ENCODE results near the gene CHMP4A. TPM values are rescaled to one million over a fixed set of nuclear protein-coding genes. Genes with fewer than 3 reads are reported as not detected.

CHMP4A gene
- total and polyA plus RNA-seq, 3 donors from 2014 or later: 52.9 to 111 (median 56.3) TPM

DNA sequence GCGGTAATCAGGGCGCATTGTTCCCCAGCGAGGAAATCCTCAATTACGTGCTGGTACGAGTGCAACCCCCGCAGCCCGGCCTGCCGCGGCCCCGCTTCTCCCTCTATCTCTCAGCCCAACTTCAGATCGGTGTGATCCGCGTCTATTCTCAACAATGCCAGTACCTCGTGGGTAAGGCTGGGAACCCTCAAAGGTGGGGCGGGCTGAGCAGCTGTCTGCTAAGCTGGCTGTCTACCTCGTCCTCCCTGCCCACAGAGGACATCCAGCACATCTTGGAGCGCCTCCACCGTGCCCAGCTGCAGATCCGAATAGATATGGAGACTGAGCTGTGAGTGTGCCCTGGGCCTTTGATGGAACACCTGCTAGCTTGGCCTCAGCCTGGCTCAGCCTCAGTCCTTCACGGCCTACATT lies 40.4 kb downstream of the CHMP4A start:
- Histone ChIP-seq H3K36me3 (ENCODE audit: low read depth, missing control alignments) (no peaks in the 10 kb centered on the region), H3K27me3 (no peaks in the 10 kb centered on the region), H3K9me3 (no peaks in the 10 kb centered on the region), H3K4me1 (no peaks in the 10 kb centered on the region), H3K27ac (no peak overlapping the region), H3K4me3 (peak overlapping the region in 1 of 2 donors; percentile 50)
- TF ChIP-seq POLR2A (IDR thresholded peaks at IDR 0.05): no peak
- TF ChIP-seq, protein P1, sequence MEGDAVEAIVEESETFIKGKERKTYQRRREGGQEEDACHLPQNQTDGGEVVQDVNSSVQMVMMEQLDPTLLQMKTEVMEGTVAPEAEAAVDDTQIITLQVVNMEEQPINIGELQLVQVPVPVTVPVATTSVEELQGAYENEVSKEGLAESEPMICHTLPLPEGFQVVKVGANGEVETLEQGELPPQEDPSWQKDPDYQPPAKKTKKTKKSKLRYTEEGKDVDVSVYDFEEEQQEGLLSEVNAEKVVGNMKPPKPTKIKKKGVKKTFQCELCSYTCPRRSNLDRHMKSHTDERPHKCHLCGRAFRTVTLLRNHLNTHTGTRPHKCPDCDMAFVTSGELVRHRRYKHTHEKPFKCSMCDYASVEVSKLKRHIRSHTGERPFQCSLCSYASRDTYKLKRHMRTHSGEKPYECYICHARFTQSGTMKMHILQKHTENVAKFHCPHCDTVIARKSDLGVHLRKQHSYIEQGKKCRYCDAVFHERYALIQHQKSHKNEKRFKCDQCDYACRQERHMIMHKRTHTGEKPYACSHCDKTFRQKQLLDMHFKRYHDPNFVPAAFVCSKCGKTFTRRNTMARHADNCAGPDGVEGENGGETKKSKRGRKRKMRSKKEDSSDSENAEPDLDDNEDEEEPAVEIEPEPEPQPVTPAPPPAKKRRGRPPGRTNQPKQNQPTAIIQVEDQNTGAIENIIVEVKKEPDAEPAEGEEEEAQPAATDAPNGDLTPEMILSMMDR (IDR thresholded peaks at IDR 0.05): no peak
- DNase-seq: no peak
- WGBS, 2 donors: 66 to 70% methylated on average over 18 to 19 of the region's 20 CpGs
- intact Hi-C loops (cut with DNase I; ENCODE audit: low total_unique reads): no loop called here

DNA sequence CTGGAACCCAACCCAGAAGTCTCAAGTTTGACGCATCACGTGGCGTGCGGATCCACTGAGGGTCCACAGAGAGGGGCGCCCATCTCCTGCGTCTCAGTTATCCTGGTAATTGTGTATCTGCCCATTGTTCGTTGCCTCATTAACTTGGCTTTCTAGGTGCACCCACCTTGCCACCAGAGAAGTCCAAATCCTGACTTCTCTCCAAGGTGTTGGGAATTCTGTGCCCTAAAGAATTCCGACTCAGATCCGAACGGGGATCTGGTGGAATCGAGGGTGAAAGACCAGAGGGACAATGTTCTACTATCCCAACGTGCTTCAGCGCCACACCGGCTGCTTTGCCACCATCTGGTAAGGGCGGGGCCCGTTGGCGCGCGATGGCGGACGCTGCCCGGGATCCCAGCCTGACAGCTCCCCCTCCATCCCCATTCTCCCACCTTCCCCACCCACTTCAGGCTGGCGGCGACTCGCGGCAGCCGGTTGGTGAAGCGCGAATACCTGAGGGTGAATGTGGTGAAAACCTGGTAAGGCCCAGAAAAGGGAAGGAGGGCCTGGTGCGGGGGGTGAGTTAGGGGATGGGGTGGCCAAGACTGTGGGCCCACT lies 40.9 kb downstream of the CHMP4A start:
- 41 to 66% methylated on average over 7 to 30 of the region's 30 CpGs for WGBS, 2 donors
- TF ChIP-seq, protein P1 (IDR thresholded peaks at IDR 0.05): no peak
- TF ChIP-seq POLR2A (IDR thresholded peaks at IDR 0.05): no peak
- Histone ChIP-seq H3K27me3 (no peaks in the 10 kb centered on the region), H3K36me3 (ENCODE audit: low read depth, missing control alignments) (no peaks in the 10 kb centered on the region), H3K9me3 (no peaks in the 10 kb centered on the region), H3K4me3 (peak overlapping the region; percentile 17 to 50), H3K27ac (no peak overlapping the region), H3K4me1 (no peaks in the 10 kb centered on the region)
- no peak for DNase-seq
- intact Hi-C loops (cut with DNase I; ENCODE audit: low total_unique reads): no loop called here

DNA sequence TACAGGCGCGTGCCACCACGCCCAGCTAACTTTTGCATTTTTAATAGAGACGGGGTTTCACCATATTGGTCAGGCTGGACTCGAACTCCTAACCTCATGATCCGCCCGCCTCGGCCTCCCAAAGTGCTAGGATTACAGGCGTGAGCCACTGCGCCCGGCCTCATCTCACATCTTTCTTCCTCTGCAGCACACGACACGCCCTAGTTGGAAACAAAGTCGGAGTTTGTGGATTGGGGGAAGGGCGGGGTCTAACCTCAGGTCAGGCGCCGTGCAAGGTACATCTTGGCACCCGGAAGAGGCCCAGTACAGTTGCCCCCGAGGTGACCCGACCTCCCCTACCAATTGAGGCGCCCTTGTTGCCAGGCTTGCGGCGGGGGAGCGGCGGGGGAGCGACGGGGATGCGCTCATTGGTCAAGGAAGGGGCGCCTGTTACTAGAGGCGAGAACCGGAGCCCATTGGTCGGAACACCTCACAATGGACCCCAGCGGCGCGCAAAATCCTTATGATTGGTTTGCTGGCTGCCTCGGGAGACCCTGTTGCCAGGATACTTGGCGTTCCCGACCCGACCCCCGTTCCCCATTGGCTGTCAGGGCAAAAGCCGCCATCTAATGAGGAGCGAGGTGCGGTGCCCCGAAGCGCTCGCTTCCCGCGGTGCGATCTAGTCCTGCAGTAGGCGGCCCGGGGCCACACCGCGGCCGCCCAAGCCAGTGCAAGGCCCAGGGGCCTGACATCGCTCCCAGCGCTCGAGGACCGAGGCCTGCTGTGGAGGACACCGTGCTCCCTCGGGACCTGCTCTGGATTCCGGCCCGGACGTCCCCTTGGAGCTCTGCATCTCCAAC lies 41.6 kb downstream of the CHMP4A start, which contains the start of gene REC8:
TSS of gene REC8 (plus strand) at position 659 of the 839 bp plus-strand sequence. CDS start 473 bp downstream, outside the sequence.
- Histone ChIP-seq H3K4me1 (no peaks in the 10 kb centered on the region), H3K27me3 (no peaks in the 10 kb centered on the region), H3K27ac (no peak within 1 kb of the TSS), H3K9me3 (no peaks in the 10 kb centered on the region), H3K4me3 (peak within 1 kb of the TSS; percentile 17 to 50), H3K36me3 (ENCODE audit: low read depth, missing control alignments) (no peaks in the 10 kb centered on the region)
- TF ChIP-seq, protein P1 (IDR thresholded peaks at IDR 0.05): no peak
- TF ChIP-seq POLR2A (IDR thresholded peaks at IDR 0.05): no peak
- intact Hi-C loops (cut with DNase I; ENCODE audit: low total_unique reads): no loop called here
- WGBS, 2 donors: 33 to 40% methylated on average over 31 to 50 of the region's 63 CpGs
- peak; percentile 87 for DNase-seq

DNA sequence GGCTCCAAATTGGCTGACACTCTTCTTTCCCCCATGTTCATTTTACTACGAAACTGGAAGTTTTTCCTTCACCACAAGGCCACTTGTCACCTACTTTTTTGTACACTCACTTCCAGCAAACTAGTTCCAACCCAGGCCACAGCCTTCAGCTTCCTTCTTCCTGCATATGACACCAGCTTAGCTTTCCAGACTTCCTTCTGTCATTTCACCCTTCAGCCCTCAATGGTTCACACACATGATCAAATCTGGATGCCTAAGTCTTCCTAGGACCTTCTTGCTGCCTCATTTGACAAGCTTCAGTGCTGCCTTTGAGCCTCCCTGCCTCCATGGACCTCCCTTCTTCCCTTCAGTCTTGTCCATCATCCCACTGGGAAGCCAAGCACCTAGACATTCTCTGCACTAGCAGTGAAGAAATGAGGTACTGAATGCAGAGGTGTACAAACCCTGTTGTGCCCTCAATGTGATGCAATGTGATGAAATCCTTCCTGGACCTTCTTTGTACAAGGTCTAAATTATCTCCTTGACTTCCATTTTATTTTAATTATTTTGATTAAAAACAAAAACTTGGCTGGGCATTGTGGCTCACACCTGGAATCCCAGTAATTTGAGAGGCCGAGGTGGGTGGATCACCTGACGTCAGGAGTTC lies 45.7 kb downstream of the CHMP4A start:
- H3K27ac ChIP-seq: no peak overlapping the region
- DNase-seq: no peak
- WGBS, 2 donors: 86 to 93% methylated on average over 3 of the region's 3 CpGs
- H3K9me3 ChIP-seq: no peaks in the 10 kb centered on the region
- peaks cover 8% of the 10 kb centered on the region for H3K4me1 ChIP-seq
- H3K27me3 ChIP-seq: no peaks in the 10 kb centered on the region
- intact Hi-C loops (cut with DNase I; ENCODE audit: low total_unique reads): no loop called here
- H3K4me3 ChIP-seq: no peak overlapping the region
- no peaks in the 10 kb centered on the region for H3K36me3 ChIP-seq (ENCODE audit: low read depth, missing control alignments)
- TF ChIP-seq, protein P1 (IDR thresholded peaks at IDR 0.05): no peak
- TF ChIP-seq POLR2A (IDR thresholded peaks at IDR 0.05): no peak

All from testis (tissue), 3 donors.